ENCODE measurements around the gene ACSF2.
A peak's percentile ranks its signal among the peaks of the same experiment; 100 is the strongest.

ACSF2 gene

GRCh38 chr17:50465635-50466034, 39.6 kb downstream of the ACSF2 start:
- no peak for DNase-seq (ENCODE audit: low read depth)
- TF ChIP-seq CTCF (IDR thresholded peaks at IDR 0.05; ENCODE audit: low read length, missing control alignments): no peak
- H3K4me3 ChIP-seq (replicated peaks; ENCODE audit: low read depth, low read length): no peak overlapping the region

GRCh38 chr17:50466371-50467113, 40.5 kb downstream of the ACSF2 start:
- no peak for TF ChIP-seq CTCF (IDR thresholded peaks at IDR 0.05; ENCODE audit: low read length, missing control alignments)
- DNase-seq (ENCODE audit: low read depth): no peak
- H3K4me3 ChIP-seq (replicated peaks; ENCODE audit: low read depth, low read length): no peak overlapping the region

- no peak for TF ChIP-seq CTCF (IDR thresholded peaks at IDR 0.05; ENCODE audit: low read length, missing control alignments)
- DNase-seq (ENCODE audit: low read depth): no peak
Measured at GRCh38 chr17:50467114-50467854, 41.3 kb downstream of the ACSF2 start.

GRCh38 chr17:50467855-50468303, 41.9 kb downstream of the ACSF2 start:
- no peak for DNase-seq (ENCODE audit: low read depth)
- TF ChIP-seq CTCF (IDR thresholded peaks at IDR 0.05; ENCODE audit: low read length, missing control alignments): no peak
- no peak overlapping the region for H3K4me3 ChIP-seq (replicated peaks; ENCODE audit: low read depth, low read length)

More at GRCh38 chr17:50467114-50467854, 41.3 kb downstream of the ACSF2 start:
- no peak overlapping the region for H3K4me3 ChIP-seq (replicated peaks; ENCODE audit: low read depth, low read length)

GRCh38 chr17:50468304-50469207, 42.5 kb downstream of the ACSF2 start, which contains the start of gene CHAD:
CHAD (minus strand) TSS chr17:50468880; CDS start chr17:50468813, 67 bp downstream.
- no peak for DNase-seq (ENCODE audit: low read depth)
- H3K4me3 ChIP-seq (replicated peaks; ENCODE audit: low read depth, low read length): peak within 1 kb of the TSS; percentile 28
- no peak for TF ChIP-seq CTCF (IDR thresholded peaks at IDR 0.05; ENCODE audit: low read length, missing control alignments)

GRCh38 chr17:50469208-50469605, 43.2 kb downstream of the ACSF2 start:
- peak overlapping the region; percentile 28 for H3K4me3 ChIP-seq (replicated peaks; ENCODE audit: low read depth, low read length)
- no peak for TF ChIP-seq CTCF (IDR thresholded peaks at IDR 0.05; ENCODE audit: low read length, missing control alignments)
- no peak for DNase-seq (ENCODE audit: low read depth)

All from fibroblast of pulmonary artery (primary cell).